DMS 273 treated with DMSO at 0.1 percent for 48 hours (cell line): ENCODE measurements around the gene IQGAP1.

ENCODE experiments used
- DNase-seq: peaks from one replicate; lab custom pipeline; 2025; lab: John Stamatoyannopoulos, UW

The IQGAP1 gene

DNA sequence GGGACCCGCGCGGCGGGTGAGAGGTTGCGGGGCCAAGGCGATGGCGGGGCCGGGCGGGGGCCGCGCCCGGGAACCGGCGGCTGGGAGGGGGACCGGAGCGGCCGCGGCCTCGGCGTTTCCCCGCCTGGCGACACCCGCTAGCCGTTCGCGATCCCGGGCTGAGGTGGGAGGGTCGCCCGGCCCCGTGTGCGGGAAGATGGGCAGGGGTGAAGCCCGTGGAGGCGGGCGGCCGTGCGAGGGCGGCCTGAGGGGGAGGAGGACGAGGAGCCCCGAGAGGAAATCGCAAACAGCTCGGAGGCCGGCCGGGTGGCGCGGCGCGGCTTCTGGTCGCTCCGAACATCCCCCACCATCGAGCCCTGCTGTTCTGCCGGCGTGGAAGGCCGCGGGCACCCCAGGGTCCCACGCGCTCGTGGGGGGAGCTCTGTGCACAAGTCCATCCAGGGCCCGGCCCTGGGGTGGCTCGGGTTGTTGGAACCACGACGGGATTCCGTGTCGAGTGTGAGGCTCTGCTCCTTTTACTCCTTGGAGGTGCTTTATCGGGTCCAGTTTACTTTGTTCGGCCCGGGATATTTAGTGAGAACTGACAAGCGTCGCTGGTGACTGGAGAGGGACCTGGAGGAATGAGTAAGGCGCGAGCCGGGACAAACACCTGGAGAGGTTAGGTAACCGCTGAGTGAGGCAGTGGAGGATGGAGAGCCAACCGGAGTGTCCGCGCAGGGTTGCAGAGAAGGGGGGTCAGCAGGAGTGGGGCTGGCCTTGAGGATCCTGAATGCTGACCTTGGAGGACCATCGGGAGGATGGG, 142.4 kb downstream of the IQGAP1 start:
- no peak for DNase-seq

DNA sequence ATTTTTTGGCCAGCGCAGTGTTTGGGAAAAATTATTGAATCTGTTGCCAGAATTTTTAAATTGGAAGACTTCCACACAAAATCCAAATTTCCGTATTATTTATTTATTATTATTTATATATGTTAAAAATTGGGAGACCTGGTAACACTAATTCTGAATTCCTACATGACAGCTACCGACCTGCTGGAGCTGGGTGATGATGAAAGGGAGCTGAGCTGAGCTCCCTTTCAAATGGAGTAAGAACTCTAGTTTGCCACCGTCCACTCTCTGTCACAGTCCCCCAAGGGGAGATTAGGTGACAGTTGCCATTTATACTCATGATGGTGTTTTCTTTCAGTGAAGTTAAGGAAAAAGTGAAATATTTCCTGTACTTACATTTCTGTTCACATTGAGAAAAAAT, 143.1 kb downstream of the IQGAP1 start:
- no peak for DNase-seq

DNA sequence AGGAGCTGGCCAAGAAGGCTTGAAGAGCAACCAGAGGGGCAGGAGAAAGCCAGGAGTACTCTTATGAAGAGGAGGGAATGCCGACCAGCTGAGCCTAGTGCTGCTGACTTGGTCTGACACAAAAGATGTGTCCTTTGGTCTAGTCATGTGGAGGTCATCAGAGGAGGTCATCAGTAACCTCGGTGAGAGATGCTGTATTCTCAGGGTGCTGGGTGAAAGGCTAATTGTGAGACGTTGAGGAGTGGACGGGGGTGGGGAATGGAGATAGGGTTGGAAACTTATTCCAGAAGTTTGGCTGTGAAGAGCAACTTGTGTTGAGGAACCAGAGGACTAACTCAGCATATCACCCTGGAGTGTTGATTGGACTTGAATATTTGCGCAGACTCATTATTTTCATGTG, 147.2 kb downstream of the IQGAP1 start:
- DNase-seq, result no peak

DNA sequence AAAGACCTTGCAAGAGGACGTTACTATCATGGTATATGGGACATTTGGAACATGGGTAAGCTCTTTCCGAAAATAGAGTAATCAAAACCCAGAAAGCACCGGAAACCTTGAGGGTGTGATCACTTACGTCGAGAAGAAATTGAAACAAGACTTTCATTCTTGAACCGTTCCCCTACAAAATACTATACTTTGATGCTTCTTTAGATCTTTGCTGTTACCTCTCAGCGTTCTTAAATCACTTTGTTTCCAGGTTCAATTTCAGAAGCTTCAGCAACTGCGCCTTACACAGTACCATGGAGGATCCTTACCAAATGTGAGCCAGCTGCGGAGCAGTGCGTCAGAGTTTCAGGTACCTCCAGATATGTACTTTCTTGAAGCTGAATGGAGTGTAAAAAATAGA, 151.7 kb downstream of the IQGAP1 start:
- no peak for DNase-seq

- DNase-seq, result no peak
Observed at GRCh38 chr15:90540768-90541167, 152.7 kb downstream of the IQGAP1 start.

DNA sequence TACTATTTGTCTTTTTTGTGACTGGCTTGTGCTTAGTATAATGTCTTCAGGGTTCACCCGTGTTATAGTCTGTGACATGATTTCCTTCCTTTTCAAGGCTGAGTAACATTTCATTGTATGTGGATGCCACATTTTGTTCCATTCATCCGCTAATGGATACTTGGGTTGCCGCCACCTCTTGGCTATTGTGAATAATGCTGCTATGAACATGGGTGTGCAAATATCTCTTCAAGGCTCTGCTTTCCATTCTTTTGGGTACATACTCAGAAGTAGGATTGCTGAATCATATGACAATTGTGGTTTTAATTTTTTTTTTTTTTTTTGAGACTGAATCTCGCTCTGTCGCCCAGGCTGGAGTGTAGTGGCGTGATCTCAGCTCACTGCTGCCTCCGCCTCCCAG, 157.1 kb downstream of the IQGAP1 start:
- no peak for DNase-seq

DNA sequence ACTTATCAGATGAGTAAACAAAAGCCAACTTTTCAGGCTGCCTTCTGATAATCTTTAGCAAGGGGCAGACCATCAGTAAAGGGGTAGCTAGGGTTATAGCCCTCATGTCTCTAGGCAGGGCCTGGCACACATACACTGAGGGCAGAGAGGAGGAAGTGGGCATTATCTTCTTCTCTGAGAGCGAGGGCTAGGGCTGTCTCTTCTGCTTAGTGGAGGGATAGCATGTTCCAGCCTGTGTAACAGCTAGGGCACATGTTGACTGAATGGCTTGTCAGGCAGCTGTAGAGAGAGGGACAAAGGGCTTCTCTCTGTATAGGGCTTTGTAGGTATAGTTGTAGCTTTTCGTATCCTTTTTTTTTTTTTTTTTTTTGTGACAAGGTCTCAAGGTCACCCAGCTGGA, 159.5 kb downstream of the IQGAP1 start:
- DNase-seq, result no peak

- no peak for DNase-seq
Observed at GRCh38 chr15:90550919-90551318, 162.9 kb downstream of the IQGAP1 start.
